HG03460 (cell line): ENCODE measurements around the gene SLC25A38.
"Not testable (repeated sequence)": the region's sequence is repeated elsewhere in the genome, so short reads cannot be mapped to it uniquely, and the experiment has no call there.

Source experiments
- ATAC-seq: cut with Tn5 transposase; IDR thresholded peaks from one replicate; pipeline ENCODE4 v1.9.1; 2021; ENCODE audit not compliant: unreplicated experiment

The SLC25A38 gene

DNA sequence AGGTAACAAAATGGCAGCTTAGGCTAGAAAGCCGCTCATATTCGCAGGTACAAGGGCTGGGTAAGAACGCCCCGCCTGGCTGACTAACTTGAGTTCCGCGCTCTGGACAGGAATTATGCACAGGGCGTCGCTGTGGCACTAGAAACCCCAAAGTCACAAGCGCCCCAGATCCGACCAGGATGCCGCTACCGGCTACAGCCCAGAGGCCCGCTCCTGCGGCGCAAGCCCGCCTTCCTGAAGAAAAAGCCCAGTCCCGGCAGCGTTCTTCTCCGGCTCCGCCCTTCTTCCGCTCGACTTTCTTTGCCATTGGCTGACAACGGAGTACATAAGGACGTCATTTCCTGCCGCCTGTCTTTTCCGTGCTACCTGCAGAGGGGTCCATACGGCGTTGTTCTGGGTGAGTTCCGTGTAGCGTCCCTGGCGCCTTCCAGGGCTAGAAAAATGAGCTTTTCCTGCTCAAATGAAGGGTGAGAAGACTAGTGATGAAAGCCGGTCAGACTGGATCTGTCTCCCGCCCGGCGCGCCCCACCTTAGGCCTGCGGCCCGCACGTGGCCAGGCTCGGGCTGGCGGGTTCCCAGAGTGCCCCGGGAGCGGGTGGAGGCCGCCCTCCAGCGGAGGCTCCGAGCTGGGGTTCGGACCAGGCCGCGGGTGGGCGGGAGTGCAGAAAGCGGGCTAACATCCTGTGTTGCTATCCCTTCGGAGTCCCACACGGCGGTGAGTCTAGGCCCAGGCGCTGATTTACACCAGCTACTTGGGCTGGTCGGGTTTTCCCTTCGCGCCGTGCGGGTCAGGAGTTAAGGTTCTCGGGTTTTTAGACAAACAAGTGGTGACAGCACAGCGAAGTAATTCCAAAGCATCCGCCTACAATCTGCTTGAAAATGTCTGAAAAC, 23.4 kb downstream of the SLC25A38 start, which contains the start of gene RPSA:
Gene RPSA (plus strand): TSS at position 353 of the 891 bp plus-strand sequence. CDS start 934 bp downstream, outside the sequence.
- peak; percentile 93 for ATAC-seq

DNA sequence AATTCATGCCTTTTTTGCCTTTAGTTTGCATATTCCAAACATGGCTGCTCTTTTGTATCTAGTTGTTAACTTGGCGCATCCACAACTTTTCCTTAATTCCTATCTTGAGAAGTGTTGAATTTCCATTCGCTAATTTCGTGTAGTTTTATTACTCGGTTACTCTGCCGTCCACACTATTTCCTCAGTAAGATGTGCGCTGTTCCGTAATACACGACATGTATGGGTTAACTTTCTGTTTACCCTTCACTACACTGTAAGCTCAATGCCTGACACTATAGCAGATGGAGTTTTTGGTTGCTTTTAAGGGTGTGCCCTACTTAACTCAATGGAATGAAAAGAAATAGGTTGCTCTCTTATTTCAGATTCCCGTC, 24.1 kb downstream of the SLC25A38 start:
- ATAC-seq, result no peak

DNA sequence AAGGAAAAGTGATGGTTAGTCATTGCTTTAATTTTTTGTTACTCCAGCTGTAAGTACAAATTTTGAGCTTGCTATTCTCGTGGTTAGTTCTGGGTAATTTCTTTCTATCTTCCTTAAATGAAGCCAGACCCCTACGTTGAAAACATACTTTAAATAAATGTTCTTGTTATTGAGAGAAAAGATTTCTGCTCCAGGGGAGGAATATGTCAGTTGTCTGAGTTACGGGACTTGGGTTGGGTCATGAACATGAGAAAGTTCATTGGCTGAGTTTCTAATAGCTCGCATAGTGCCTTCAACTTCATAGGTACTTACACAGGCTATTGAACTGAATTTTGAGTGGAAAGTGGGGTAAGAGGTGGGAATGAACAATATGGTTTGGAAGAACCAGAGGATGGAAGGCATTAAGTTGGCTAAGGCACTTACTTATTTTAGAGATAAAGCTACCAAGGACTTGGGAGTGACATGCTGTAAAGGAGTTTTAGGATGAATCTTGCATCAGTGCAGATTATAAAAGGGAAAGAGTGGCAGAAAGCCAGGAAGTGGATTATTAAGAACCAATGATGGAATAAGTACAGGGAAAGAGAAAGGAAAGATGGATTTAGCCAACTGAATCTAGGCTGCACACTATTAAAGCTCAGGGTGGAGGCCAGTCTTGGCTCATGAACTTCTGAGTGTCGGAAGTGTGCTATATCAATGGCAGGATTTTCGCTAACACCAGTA, 24.8 kb downstream of the SLC25A38 start:
- ATAC-seq, result no peak

DNA sequence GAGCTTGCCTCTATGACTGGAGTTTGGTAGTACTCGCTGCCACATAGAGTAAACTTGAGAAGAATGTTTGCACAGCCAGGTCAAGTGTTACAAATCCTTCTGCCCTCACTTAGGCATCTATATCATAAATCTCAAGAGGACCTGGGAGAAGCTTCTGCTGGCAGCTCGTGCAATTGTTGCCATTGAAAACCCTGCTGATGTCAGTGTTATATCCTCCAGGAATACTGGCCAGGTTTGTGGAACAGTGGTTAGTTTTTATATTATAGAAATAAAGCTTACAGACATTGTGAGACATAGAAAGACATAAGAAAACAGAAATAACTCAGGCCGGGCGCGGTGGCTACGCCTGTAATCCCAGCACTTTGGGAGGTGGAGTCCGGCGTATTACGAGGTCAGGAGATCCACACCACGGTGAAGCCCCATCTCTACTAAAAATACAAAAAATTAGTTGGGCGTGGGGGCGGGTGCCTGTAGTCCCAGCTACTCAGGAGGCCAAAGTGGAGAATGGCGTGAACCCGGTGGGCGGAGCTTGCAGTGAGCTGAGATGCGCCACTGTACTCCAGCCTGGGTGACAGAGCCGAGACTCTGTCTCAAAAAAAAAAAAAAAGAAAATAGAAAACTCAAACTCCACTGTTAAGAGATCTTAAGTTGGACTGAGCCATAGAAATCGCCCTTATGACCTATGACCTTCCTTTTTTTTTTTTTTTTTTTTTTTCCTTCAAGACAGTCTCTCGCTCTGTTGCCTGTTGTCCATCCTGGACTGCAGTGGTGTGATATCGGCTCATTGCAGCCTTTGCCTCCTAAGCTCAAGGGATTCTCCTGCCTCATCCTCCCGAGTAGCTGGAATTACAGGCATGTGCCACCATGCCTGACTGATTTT, 25.6 kb downstream of the SLC25A38 start:
- no peak for ATAC-seq

DNA sequence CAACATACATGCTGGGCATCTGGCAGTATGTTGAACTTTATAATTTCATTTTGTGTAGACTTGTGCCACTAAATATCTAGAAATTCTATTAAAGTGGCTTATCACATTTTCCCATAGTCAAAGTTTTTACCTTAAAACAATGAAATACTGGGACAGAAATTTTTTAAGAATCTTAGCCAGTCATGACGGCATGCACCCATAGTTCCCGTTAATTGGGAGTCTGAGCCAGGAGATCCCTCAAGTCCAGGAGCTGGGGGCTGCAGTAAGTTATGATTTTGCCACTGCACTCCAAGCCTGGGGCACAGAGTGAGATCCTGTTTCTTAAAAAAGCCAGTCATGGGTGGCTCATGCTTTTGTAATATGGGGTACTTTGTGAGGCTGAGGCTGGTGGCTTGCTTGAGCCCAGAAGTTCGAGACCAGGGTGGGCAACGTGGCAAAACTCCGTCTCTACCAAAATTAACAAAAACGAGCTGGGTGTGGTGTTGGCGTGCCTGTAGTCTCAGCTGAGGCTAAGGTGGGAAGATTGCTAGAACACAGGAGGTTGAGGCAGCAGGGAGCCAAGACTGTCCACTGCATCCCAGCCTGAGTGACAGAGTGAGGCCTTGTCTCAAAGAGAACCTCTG, 26.5 kb downstream of the SLC25A38 start:
- ATAC-seq, result no peak

DNA sequence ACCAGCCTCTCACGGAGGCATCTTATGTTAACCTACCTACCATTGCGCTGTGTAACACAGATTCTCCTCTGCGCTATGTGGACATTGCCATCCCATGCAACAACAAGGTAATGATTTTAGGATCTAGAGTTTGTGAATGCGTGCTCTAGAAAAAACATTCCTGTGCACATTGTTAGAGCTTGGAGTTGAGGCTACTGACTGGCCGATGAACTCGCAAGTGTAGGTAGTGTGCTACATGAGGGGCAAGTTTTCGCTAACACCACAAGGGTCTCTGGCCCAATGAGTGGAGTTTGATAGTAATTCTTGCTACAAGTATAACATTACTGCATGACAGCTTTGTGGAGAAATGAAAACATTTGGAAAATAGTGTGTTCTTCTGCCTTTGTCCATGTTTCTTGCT, 27.7 kb downstream of the SLC25A38 start:
- no peak for ATAC-seq

DNA sequence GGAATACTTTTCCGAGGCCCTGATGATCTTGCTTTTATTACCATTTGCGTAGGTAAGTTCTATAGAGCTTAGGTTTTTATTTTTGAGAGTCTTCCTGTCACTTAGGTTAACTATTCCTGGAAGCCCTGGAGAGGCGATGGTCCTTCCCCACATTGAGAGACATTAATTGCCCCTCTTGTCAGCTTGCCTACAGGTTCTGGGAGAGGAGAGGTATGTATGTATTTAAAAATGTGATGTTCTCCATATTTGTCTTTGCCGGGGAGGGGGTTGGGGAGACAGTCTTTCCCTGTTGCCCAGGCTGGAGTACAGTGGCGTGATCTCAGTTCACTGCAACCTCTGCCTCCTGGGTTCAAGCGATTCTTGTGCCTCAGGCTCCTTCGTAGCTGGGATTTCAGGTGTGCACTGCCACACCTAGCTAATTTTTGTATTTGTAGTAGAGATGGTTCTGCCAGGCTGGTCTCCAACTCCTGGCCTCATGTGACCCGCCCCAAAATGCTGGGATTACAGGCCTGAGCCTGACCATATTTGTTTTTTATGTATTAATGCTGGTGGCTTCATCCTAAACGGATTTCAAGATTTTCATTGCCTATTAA, 29.6 kb downstream of the SLC25A38 start:
- no peak for ATAC-seq

DNA sequence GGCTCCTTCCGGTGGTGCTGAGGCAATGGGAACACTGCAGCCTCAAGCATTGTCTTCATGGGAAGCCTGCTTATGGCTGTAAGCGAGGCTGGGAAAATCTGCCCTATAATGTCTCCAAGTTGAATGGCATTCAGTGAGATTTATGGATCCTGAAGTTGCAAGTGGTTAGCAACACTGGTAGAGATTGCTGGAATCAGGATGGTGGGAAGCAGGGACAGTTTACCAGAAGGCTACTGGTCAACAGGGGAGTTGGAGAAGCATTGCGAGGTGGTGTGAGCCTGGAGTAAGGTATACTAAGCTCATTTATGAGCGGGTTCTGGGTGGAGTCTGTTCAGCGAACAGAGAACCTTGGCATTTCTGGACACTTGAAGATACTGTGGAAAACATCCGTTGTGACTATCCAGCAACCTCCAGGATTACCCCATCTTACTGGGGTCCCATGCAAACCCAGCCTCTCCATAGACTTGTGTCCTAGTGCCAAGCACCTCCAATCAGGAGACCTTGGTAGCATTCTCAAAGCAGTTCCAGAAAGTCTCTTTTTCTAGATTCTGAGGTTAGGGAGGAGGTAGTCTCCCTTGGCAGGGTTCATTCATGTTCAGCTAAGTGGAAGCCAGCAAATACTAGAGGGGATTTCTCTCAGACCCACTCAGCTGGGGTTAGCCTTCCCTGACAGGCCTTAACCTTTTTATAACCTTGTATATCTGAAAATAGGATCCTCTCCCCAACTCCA, 30.7 kb downstream of the SLC25A38 start:
- no peak for ATAC-seq

DNA sequence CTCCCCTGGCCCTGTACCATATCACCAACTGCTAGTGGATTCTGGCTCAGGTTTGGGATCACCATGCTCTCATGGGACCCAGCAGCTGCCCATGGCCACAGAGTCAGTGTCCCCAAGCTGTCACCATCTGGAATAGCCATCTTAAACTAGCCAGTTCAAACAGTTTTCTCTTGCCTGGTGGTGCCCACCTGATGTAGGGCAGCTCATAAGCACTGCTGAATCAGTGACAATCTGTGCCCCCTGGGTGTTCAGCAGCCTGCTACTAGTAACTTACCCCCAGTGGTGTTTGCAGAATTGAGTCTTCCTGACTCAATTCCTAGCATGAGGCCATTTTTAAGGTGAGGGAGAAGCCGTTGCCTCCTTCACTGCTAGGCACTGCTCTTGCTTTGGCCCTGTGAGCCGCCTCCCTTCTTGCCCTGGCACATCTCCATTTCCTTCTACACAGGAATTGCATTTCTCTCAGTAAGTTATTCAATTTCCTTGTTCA, 31.3 kb downstream of the SLC25A38 start:
- ATAC-seq, result no peak

DNA sequence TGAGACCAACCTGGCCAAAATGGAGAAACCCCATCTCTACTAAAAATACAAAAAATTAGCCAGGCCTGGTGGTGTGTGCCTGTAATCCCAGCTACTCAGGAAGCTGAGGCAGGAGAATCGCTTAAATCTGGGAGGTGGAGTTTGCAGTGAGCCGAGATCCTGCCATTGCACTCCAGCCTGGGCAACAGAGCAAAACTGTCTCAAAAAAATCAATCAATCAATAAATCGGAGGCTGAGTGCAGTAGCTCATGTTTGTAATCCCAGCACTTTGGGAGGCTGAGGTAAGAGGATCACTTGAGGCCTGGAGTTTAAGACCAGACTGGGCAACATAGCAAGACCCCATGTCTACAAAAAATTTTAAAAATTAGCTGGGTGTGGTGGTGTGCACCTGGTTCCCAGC, 32.1 kb downstream of the SLC25A38 start:
- ATAC-seq, result not testable (repeated sequence)

DNA sequence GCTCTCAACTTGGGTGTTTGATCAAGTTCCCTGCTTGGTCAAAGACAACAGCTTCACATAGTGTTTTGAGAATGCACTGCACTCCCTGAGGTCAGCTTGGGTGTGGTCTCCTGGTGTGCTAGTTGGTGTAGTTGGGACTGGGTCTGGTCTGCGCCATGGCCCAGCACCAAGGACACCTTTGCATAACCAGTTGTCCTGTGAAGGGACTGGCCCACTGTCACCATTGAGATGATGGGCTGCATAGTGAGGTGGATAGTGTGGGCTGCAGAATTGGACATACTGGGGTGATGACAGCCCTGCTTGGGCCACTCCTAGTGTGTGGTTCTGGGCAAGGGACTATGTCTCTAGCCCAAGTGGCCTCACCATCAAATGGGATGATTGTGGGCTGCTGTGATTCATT, 32.8 kb downstream of the SLC25A38 start:
- no peak for ATAC-seq

DNA sequence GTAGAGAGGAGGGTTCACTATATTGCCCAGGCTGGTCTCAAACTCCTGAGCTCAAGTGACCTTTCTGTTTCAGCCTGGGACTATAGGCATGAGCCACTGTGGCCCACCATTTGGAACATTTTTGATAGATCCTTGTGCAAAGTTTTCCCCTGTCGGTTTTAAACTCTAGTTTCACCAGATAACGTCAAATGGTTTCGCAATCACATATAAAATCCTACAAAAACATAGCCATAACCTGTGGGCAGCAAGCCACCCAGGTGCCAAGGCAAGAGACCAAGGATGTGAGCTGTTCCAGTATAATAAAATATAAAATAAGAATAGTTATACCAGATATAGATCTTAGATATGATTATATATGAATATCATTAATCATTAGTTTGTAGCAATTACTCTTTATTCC, 33.8 kb downstream of the SLC25A38 start:
- ATAC-seq, result not testable (repeated sequence)

DNA sequence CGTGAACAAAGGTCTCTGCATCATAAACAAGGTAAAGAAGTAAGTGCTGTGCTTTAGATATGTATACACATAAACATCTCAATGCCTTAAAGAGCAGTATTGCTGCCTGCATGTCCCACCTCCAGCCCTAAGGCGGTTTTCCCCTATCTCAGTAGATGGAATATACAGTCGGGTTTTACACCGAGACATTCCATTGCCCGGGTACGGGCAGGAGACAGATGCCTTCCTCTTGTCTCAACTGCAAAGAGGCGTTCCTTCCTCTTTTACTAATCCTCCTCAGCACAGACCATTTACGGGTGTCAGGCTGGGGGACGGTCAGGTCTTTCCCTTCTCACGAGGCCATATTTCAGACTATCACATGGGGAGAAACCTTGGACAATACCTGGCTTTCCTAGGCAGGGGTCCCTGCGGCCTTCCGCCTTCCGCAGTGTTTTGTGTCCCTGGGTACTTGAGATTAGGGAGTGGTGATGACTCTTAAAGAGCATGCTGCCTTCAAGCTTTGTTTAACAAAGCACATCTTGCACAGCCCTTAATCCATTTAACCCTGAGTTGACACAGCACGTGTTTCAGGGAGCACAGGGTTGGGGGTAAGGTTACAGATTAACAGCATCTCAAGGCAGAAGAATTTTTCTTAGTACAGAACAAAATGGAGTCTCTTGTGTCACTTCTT, 35.5 kb downstream of the SLC25A38 start:
- ATAC-seq, result not testable (repeated sequence)

DNA sequence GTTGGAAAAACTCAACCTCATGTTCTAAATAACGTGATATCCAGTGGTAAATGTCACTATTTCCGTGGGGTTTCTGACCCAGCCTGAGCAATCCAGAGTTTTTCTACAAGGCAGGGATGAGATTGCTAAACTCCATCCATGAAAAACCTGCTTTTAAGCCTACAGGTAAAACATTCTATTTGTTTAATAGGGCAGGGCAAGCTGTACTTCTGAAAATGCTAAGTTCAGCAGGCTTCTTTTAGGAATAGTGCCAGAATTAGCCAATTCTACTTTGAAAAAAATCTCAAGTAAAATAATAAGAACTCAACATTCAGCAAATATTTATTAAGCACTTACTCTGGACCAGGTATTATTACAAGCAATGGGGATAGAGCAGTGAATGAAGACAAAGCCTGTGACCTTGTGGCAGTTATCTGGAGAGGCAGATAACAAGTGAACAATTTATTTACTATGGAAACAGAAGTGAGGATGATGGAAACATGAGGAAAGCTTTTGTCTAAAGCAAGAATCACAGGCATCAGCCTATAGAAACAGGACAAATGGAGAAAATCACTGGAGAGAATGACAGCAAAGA, 36.7 kb downstream of the SLC25A38 start:
- ATAC-seq, result no peak

DNA sequence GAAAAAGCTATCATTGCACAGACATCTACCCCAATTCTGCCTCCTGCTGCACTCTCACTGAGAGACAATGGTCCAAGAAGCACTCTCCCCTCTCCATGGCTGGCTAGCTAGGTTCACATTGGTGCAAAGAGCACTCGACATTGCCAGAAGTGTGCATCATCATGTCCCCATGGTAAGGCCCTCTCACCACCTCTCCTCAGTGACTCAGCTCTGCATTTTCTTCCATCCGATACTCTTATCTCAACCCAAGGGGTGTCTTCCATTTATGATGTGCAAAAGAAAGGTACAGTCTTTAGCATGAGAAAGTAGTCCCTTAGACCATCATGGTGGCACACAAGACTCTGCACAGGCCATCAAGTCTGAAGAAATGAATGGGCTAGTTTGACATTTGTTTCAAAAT, 37.4 kb downstream of the SLC25A38 start:
- no peak for ATAC-seq

DNA sequence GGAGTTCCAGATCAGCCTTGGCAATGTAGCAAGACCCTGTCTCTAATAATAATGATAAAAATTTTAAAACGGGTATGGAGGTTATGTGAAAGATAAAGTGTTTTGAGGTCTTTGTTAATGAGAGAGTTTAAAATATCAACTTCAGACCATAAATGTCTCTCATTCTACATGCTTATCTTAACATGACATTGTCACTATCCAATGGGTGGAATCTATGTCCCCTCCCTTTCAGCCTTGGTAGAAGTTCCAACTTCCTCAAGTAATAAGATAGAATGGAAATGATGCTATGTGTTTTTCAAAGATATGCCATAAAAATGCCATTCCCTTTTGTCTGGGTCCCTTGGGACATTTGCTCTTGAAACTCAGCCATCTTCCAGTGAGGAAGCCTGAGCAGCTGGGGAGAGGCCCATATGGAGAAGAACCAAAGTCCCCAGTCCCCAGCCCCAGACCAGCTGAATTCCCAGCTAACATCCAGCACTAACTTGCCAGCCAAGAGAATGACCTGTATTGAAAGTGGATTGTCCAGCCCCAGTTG, 40.3 kb downstream of the SLC25A38 start:
- ATAC-seq, result no peak

DNA sequence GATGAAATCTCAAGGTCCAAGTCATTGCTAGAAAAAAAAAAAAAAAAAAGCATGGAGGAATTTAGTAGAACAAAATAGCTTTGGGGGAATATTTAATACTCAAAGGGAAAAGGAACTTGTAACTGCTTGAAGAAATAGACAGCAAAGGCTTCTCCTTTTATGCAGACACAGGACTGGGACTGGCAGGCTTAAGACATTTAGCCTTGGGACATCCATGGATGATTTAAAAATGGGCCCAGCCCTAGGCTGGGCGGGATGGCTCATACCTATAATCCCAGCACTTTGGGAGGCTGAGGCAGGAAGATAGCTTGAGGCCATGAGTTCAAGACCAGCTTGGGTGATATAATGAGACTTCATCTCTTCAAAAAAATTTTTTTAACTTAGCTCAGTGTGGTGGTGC, 43.1 kb downstream of the SLC25A38 start:
- no peak for ATAC-seq

DNA sequence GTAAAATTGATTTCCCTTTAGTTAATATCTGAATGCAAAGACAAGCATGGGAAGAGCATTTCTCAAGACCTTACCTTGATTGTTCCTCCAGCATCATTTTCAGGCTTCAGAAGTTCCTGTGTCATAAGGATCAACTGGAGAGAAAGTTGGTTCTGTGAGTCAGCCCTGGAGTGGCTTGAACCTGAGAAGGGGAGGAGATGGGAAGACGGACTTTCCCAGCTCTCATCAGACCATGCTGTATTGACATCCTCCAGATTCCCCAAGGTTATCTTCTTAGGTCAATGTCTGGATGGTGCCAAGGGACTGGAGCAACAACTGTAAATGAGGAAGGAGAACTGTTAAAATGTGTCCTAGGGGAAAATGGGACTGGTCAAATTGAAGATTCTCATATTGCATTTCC, 44.3 kb downstream of the SLC25A38 start:
- ATAC-seq, result no peak
